GM20000 (cell line): ENCODE measurements around the gene TMEM54.

Experiments
- DNase-seq: peaks from one replicate; pipeline ENCODE4 v3.0.0; 2012; ENCODE audit warnings: low spot score
- TF ChIP-seq, protein P1 (sequence below): IDR thresholded peaks from 2 replicates; pipeline ENCODE4 v1.5.1; 2012; ENCODE audit warnings: mild to moderate bottlenecking, control low read depth; ENCODE audit errors: extremely low read depth, missing control alignments

The TMEM54 gene

DNA sequence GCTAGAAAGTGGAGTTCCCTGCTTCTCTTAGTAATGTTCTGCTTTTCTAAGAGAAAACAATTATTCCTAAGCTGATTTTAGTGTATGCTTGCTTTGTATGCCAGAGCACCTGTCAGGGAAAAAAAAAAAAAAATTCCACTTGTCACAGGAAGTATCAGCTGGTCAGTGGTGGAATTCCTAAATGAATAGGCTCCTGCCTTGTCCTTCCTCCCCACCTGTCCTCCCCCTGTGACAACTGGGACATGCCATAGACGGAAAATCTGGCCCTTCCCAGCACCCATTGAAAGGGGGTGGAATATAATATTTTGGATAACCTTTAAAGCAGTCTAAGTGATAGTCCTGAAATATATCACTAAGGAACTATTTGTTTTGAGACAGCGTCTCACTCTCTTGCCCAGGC, 41.3 kb downstream of the TMEM54 start:
- TF ChIP-seq, protein P1, sequence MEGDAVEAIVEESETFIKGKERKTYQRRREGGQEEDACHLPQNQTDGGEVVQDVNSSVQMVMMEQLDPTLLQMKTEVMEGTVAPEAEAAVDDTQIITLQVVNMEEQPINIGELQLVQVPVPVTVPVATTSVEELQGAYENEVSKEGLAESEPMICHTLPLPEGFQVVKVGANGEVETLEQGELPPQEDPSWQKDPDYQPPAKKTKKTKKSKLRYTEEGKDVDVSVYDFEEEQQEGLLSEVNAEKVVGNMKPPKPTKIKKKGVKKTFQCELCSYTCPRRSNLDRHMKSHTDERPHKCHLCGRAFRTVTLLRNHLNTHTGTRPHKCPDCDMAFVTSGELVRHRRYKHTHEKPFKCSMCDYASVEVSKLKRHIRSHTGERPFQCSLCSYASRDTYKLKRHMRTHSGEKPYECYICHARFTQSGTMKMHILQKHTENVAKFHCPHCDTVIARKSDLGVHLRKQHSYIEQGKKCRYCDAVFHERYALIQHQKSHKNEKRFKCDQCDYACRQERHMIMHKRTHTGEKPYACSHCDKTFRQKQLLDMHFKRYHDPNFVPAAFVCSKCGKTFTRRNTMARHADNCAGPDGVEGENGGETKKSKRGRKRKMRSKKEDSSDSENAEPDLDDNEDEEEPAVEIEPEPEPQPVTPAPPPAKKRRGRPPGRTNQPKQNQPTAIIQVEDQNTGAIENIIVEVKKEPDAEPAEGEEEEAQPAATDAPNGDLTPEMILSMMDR = no peak
- no peak for DNase-seq

DNA sequence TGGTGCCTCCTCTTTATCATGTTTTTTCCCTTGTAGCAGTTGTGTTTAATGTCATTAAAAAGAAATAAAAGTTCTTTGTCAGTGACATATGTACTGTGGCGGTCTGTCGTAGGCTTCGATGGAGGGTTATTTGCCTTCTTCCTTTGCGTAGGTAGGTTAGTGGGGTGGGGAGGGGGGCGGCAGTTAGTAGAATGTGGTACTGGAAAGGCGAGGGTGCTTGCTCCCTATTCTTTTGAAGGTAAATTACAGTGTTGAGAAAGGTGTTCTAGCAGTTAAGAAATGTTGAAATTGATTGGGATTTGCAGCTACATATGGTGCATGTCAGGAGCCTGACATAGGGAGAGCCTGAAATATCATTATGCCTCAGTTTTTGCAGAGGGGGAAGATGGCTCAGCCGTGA, 42.4 kb downstream of the TMEM54 start:
- DNase-seq = no peak
- TF ChIP-seq, protein P1 = no peak

DNA sequence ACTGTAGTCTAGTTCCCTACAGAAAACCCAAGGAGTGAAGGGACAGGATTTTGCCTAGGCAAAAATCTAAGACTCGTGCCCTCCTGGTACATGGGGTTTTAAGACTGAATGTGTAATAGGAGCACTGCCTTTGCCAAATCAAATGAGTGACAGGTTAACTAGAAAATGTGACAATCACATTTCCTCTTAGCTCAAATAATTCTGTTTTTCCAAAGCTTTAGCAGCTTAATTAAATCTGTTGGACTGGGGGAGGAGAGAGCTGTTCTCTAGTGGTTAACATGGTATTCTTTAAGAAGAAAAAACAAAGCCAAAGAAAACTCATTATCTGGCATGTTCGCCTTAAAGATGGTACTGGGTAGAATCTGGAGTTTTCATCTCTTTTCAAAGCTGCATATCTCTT, 43.1 kb downstream of the TMEM54 start:
- DNase-seq = no peak
- TF ChIP-seq, protein P1 = no peak

DNA sequence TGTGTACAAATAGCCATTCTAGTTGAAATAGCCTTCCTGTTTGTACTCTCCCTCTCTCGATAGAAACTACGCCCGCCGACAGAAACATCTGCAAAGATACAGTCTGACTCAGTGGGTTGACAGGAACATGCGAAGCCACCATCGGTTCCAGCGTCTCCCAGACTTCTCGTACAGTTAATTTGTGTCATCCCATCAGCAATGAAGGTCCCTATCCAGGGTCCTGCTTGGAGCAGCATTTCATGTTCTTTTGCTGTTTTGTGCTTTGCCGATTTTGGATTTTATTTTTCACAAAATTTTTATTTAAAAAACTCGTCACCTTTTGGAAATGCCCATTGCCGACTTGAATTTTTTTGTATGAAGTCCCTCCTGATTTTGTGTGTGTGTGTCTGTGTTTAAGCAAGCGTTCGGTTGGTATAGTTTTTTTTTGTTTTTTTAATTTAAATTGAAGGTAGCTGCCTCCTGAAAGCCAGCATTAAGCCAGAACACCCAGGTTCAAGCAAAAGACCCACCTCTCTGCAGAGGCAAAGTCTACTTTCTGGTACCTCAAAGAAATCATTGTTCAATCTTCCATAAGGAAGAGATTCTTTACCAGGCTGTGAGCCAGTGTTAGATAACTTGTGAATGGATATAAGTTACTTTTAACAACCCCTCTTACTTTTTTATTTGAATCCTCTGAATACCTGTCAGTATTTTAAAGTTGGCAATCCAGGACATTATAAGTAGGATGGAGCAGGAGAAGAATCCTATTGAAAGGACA, 45.1 kb downstream of the TMEM54 start:
- TF ChIP-seq, protein P1 = no peak
- DNase-seq = no peak

DNA sequence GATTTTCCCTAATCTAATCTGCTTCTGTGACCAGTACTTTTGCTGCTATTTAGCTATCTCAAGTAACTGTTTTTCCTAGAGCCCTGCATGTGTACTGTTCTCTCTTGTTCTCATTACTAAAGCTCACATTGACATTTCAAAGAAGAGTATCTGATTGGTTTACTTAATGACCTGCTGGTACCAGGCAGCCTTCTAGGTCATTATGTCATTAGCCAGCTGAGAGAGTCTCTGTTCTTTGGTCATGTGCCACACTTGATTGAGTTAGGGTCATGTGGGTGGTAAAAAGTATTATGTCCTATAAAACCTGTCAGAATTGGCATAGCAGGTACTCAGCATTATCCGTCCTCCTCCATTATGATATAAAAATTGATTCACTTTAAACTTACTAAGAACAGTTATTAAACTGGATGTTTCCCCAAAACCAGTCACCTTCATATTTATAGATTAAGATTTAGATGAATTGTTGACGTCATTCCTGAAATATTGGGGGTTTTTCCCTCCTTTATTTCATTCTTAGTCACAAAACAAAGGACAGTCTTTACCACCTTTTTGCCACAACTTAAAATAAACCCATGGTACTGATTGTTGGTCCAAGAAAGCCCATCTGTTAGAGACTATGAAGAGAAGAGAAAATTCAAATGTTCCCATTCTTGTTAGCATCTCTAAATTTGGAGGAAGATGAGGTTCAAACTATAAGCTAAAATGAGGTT, 52.7 kb downstream of the TMEM54 start:
- DNase-seq = no peak
- TF ChIP-seq, protein P1 = no peak
